OCI-LY7 (cell line): Measurements from ENCODE around the gene ALPG.

Experiments used
- CTCF ChIP-seq: fragments of 200-600 bp; sonication (generic); conservative IDR thresholded peaks from 2 replicates; pipeline ENCODE4 v1.5.1; 2014; ENCODE audit warnings: mild to moderate bottlenecking, antibody characterized with exemption, low read length, moderate library complexity, mixed read lengths
- EZH2phosphoT487 ChIP-seq: fragments of 200-600 bp; sonication (generic); IDR thresholded peaks from 2 replicates; pipeline ENCODE4 v1.6.1; 2018; ENCODE audit warnings: low read depth, borderline replicate concordance, mild to moderate bottlenecking, mixed run types, antibody characterized with exemption, low read length, moderate library complexity, mixed read lengths

GRCh38 chr2:232396683-232397082 is 10.0 kb upstream of the ALPG start:
- TF ChIP-seq CTCF, result no peak
- TF ChIP-seq EZH2phosphoT487, result no peak
